DND-41 (cell line): ENCODE measurements around the gene AOPEP.

ENCODE experiments used
- ATAC-seq: fragments of 200-7000 bp; cut with Tn5 transposase; 3 replicates; pipeline ENCODE4 v1.9.1; 2021; ENCODE audit warnings: low read depth; ENCODE audit not compliant: insufficient read depth
- DNase-seq: peaks from one replicate; pipeline ENCODE4 v3.0.0-alpha.2; 2020
- H2AFZ ChIP-seq: 2 replicates; pipeline ENCODE4 v1.6.0; 2012; ENCODE audit warnings: low read depth, low read length
- H3K27ac ChIP-seq: 2 replicates; pipeline ENCODE4 v1.5.1; 2012; ENCODE audit warnings: low read length, inconsistent platforms
- H3K27me3 ChIP-seq: fragments of 200-600 bp; sonication (generic); 2 replicates; pipeline ENCODE4 v1.6.0; 2012; ENCODE audit warnings: low read length, mild to moderate bottlenecking, inconsistent platforms; ENCODE audit not compliant: insufficient read depth, poor library complexity
- H3K36me3 ChIP-seq: 2 replicates; pipeline ENCODE4 v1.5.1; 2012; ENCODE audit warnings: low read length, inconsistent platforms; ENCODE audit not compliant: insufficient read depth
- H3K4me1 ChIP-seq: 2 replicates; pipeline ENCODE4 v1.5.1; 2012; ENCODE audit warnings: mild to moderate bottlenecking, low read length; ENCODE audit not compliant: insufficient read depth
- H3K4me2 ChIP-seq: 2 replicates; pipeline ENCODE4 v1.6.0; 2012; ENCODE audit warnings: mild to moderate bottlenecking, moderate library complexity, low read length, inconsistent platforms; ENCODE audit not compliant: insufficient read depth
- H3K4me3 ChIP-seq, 2 experiments: fragments of 200-600 bp in 1 of 2; shearing (Covaris generic) in 1 of 2; 2 replicates each; pipeline ENCODE4 v1.5.1; 2012 to 2016; ENCODE audit warnings: inconsistent platforms in 2 of 2, low read length in 2 of 2, mild to moderate bottlenecking in 2 of 2, low read depth in 1 of 2, moderate library complexity in 1 of 2
- H3K79me2 ChIP-seq: 2 replicates; pipeline ENCODE4 v1.6.0; 2012; ENCODE audit warnings: low read length, inconsistent platforms; ENCODE audit not compliant: insufficient read depth
- H3K9ac ChIP-seq: 2 replicates; pipeline ENCODE4 v1.6.0; 2012; ENCODE audit warnings: low read depth, mild to moderate bottlenecking, inconsistent platforms, low read length, moderate library complexity
- H3K9me3 ChIP-seq: 2 replicates; pipeline ENCODE4 v1.5.1; 2012; ENCODE audit warnings: low read length, moderate library complexity, mild to moderate bottlenecking, inconsistent platforms; ENCODE audit not compliant: insufficient read depth, severe bottlenecking
- H4K20me1 ChIP-seq: 2 replicates; pipeline ENCODE4 v1.6.0; 2012; ENCODE audit warnings: low read length; ENCODE audit not compliant: insufficient read depth
- CTCF ChIP-seq: IDR thresholded peaks from 2 replicates; pipeline ENCODE4 v1.5.1; 2012; ENCODE audit warnings: borderline replicate concordance, low read length, moderate library complexity, mild to moderate bottlenecking; ENCODE audit not compliant: poor library complexity, severe bottlenecking; ENCODE audit errors: extremely low read depth
- EZH2 ChIP-seq: IDR thresholded peaks from 3 replicates; pipeline ENCODE4 v1.6.1; 2012; ENCODE audit warnings: borderline replicate concordance, low read depth, mild to moderate bottlenecking, moderate library complexity, low read length, inconsistent platforms; ENCODE audit not compliant: severe bottlenecking

The AOPEP gene

GRCh38 chr9:94931036-94931633 lies 204.6 kb downstream of the AOPEP start:
- Histone ChIP-seq H3K27me3 (no peaks in the 10 kb centered on the region), H4K20me1 (no peaks in the 10 kb centered on the region), H3K4me1 (no peaks in the 10 kb centered on the region), H3K9ac (no peak overlapping the region), H2AFZ (no peak overlapping the region), H3K4me2 (no peak overlapping the region), H3K79me2 (no peaks in the 10 kb centered on the region), H3K4me3 (no peak overlapping the region), H3K36me3 (no peaks in the 10 kb centered on the region), H3K27ac (no peak overlapping the region), H3K9me3 (no peaks in the 10 kb centered on the region)
- DNase-seq (no peak), ATAC-seq (no peak)
- TF ChIP-seq CTCF = no peak
- TF ChIP-seq EZH2 = no peak

GRCh38 chr9:94931740-94932139 lies 205.2 kb downstream of the AOPEP start:
- H3K9ac ChIP-seq = no peak overlapping the region
- H3K27me3 ChIP-seq = no peaks in the 10 kb centered on the region
- no peaks in the 10 kb centered on the region for H3K4me1 ChIP-seq
- no peaks in the 10 kb centered on the region for H3K36me3 ChIP-seq
- H3K79me2 ChIP-seq = no peaks in the 10 kb centered on the region
- no peak overlapping the region for H3K4me2 ChIP-seq
- ATAC-seq (no peak), DNase-seq (no peak)
- TF ChIP-seq CTCF = no peak
- no peak for TF ChIP-seq EZH2
- no peaks in the 10 kb centered on the region for H4K20me1 ChIP-seq
- H3K4me3 ChIP-seq = no peak overlapping the region
- H3K27ac ChIP-seq = no peak overlapping the region
- H2AFZ ChIP-seq = no peak overlapping the region
- no peaks in the 10 kb centered on the region for H3K9me3 ChIP-seq

- no peak for ATAC-seq
Measured at GRCh38 chr9:94932652-94933510, 206.4 kb downstream of the AOPEP start.

More at GRCh38 chr9:94932652-94933510, 206.4 kb downstream of the AOPEP start:
- TF ChIP-seq EZH2 (no peak), CTCF (no peak)
- H3K4me2 ChIP-seq = no peak overlapping the region
- H3K27me3 ChIP-seq = no peaks in the 10 kb centered on the region
- no peak overlapping the region for H3K9ac ChIP-seq
- DNase-seq = no peak
- no peak overlapping the region for H3K4me3 ChIP-seq
- H3K4me1 ChIP-seq = no peaks in the 10 kb centered on the region
- H4K20me1 ChIP-seq = no peaks in the 10 kb centered on the region
- no peaks in the 10 kb centered on the region for H3K9me3 ChIP-seq
- H3K79me2 ChIP-seq = no peaks in the 10 kb centered on the region
- H2AFZ ChIP-seq = no peak overlapping the region
- no peak overlapping the region for H3K27ac ChIP-seq
- H3K36me3 ChIP-seq = no peaks in the 10 kb centered on the region
